GM19324 (cell line): ENCODE measurements around the gene VWA8.
A peak's percentile ranks its signal among the peaks of the same experiment; 100 is the strongest.
"Not testable (repeated sequence)": the region's sequence is repeated elsewhere in the genome, so short reads cannot be mapped to it uniquely, and the experiment has no call there.

ENCODE experiments used
- ATAC-seq: cut with Tn5 transposase; IDR thresholded peaks from one replicate; pipeline ENCODE4 v1.9.1; 2021; ENCODE audit warnings: mild to moderate bottlenecking, moderate library complexity; ENCODE audit not compliant: unreplicated experiment, low FRiP score

VWA8 gene

DNA sequence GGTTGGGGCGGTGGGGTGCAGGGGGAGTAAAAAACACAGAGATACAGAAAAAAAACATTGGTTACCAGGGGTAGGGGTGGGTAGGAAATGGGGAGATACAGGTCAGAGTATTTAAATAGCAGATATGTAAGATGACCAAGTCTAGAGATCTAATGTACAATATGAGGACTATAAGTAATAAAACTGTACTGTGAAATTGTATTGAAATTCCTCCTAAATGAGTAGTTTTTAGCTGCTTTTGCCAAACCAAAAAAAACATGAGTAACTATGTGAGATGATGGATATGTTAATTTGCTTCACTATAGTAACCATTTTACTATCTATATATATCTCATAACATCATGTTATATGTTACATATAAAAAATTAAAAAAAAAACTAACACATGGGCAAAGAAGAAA lies 29.6 kb downstream of the VWA8 start:
- no peak for ATAC-seq

DNA sequence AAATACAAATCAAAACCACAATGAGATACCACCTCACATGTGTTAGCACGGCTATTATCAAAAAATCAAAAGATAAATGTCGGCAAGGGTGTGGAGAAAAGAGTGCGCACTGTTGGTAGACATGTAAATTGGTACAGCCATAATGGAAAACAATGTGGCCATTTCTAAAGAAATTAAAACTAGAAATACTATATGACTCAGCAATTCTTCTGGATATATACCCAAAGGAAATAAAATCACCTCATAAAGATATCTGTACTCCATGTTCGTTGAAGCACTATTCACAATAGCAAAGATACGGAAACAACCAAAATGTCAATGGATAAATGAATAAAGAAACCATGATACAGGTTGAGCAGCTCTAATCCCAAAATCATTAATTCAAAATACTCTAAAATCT lies 30.8 kb downstream of the VWA8 start:
- ATAC-seq = no peak

DNA sequence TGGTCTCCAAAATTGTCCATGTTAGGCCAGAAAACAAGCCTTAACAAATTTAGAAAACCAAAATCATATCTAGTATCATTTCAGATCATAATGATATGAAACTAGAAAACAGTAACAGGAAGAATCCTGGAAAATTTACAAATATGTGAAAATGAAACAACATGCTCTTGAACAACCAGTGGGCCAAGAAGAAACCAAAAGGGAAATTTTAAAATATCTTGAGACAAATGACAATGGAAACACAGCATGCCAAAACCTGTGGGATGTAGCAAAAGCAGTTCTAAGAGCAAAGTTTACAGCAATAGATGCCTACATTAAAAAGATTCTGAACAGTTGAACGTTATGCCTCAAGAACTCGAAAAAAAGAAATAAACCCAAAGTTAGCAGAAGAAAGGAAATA lies 32.6 kb downstream of the VWA8 start:
- ATAC-seq = no peak

DNA sequence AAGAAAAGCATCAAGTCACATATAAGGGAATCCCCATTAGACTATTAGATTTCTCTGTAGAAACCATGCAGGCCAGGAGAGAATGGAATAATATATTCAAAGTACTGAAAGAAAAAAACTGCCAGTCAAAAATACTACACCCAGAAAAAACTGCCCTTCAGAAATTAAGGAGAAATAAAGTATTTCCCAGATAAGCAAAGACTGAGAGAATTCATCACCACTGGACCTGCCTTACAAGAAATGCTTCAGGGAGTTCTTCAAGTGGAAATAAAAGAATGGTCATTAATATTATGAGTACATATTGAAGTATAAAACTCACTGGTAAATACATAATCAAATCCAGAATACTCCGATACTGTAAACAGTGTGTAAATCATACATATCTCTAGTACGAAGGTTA lies 35.9 kb downstream of the VWA8 start:
- ATAC-seq = no peak

DNA sequence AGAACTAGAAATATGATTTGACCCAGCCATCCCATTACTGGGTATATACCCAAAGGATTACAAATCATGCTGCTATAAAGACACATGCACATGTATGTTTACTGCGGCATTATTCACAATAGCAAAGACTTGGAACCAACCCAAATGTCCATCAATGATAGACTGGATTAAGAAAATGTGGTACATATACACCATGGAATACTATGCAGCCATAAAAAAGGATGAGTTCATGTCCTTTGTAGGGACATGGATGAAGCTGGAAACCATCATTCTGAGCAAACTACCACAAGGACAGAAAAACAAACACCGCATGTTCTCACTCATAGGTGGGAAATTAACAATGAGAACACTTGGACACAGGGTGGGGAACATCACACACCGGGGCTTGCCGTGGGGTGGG lies 38.0 kb downstream of the VWA8 start:
- ATAC-seq = not testable (repeated sequence)

DNA sequence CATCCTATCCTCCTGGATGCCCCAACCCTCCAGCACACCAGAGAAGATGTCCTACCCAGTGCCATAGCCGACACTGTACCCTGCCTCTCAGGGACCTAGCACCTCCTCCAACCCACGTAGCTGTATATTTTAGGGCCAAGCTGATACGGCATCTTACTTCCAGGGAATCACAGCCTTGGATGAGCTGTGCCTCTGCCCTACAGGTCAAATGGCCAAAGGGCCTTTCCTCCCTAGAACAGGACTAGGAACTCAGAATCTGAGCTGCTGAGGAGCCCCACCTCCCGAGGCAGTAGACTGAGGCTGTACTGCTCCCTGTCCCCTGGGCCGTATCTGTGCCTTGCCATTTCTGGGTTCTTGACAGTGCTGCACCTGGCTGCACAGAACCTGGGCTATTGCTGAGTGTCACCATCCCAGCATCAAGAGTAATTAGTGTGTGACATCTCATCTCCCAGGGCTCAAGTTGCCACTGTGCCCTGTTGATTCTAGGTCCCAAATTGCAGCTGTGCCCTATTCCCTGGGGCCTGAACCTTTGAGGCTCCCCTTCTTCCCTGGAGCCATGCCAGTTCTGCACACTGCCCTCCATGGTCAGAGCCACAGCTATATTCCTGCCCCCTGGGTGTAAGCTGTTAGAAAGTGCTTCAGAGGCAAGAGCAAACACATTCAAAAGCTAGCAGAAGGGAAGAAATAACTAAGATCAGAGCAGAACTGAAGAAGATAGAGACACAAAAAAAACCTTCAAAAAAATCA lies 41.0 kb downstream of the VWA8 start:
- no peak for ATAC-seq

DNA sequence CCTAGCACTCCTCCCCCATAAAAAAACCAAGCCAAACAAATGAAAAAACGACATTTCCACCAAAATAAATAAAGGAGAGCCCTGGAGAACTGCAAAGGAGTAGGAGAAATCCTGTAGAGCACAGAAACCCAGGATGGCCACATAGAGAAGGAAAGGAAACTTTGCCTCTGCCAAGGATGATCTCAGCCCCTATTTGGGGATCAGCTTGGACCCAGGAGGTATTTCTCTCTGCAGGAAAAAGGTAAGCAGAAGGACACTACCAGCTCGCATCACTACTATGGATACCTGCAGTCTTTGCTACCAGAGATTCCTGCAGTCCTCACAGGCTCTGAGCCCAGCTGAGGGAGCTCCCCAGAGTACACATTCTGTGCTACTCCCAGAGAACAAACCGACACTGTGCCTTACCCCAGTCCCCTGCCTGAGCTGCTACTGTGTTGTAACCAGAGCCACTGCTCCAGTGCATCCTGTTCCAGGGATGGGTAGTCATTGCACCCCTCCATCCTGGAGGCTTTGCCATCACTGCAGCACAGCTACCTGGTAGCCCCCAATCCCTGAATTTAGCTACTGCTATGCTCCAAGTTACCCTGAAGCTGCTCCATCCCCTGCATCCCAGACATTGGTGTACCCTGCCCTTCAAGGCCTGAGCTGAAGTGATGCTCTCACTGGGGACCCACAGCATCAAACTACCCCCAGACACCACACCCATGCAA lies 41.7 kb downstream of the VWA8 start:
- no peak for ATAC-seq

DNA sequence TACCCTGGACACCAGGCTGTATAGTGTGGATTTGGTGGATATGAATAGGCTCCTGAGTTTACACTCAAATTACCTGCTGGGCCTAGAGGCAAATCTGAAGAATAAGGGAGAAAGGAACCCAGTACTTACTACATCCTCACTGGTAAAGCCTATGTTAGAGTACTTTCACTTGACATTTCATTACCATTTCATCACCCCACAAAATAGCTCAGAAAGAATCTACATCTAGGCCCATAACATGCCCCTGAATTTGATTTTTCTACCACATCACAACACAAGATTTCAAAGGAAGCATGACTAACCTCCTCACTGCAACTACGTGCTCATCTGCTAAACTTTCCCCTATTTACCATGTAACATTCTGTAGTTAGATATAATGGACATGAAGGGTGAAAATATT lies 43.3 kb downstream of the VWA8 start:
- no peak for ATAC-seq

DNA sequence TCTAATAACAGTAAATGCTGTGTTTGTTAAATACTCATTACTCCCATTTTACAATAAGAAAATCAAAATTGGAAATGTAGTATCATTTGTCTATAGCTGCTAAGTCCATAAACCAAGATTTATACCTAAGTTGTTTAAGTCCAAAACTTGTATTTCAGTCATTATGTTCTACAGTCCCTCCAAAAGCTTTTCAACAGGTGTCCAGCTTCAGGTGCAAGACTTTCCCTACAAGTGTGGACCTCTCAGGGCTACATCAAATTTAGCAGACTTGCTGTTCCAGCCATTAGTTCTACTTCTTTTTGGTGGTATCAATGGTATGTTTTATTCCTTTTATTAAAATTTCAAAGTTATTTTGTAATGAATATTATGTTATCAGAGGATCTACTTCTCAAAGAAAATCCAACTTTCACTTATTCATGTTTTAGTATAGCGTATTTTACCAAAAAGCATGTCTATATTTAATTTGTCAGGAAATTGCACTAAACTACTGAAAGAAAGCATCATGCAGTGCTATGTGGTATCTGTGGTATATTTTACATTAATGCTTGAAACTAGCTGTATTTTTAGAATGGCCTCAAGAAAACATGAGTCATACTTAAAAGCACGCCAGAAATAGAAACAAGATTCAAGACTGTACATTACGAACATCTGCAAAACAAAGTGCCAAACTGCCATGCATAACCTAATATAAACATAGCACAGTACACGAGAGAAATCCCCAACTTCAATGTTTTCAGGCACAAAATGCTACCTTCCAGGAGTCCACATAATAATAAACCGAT lies 44.5 kb downstream of the VWA8 start:
- ATAC-seq = peak; percentile 84

DNA sequence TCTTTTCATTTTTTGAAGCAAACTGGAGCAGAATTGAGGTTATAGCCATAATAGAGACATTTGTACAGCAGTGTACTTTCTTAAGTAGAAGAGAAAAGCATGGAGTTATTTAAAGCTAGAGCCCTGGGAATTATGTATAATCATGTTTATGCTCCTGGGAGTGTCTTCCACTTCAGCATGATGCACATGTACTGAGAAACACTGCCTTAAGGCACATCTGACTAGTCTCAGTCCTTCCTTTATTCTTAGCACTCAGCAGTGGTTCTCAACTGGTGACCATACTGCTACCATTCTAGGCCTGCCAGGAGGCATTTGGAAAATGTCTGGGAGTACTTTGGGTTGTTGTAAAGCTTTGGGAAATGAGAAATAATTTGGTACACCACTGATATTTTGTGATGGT lies 45.8 kb downstream of the VWA8 start:
- ATAC-seq = no peak

DNA sequence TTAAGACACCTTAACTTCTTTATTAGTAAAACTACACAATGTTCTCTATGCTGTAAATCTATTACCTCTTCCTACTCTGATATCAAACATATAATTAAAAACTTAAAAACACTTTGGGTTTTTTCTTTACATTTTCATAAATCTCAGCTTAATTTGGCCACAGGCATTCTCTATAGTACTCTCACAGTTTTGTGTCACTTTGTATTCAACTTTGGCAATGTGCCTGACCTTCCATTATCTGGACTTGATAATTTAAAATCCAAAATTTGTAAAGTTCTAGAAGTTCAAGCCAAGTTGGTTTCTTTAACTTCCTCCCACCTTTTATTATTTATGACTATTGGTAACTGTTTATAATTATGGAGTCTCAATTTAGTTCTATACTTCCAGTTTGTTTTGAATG lies 46.4 kb downstream of the VWA8 start:
- ATAC-seq = no peak

DNA sequence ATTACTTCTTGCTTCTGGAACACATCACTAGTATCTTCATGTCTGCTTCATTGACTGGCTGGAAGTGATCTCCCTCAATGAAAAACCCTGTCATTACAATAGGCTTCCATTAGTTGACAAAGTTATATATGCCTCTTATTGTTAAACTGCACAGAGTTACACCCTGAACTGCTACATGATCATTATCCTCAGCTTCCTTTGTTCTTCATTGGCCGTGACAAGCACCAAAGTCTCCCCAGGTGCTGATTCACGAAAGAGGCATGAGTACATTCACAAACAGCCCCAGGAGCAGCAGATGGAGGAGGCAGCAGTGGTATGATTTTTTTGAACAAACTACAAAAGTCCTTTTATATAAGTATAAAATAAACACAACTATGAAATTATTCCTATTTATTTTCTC lies 51.4 kb downstream of the VWA8 start:
- ATAC-seq = no peak

DNA sequence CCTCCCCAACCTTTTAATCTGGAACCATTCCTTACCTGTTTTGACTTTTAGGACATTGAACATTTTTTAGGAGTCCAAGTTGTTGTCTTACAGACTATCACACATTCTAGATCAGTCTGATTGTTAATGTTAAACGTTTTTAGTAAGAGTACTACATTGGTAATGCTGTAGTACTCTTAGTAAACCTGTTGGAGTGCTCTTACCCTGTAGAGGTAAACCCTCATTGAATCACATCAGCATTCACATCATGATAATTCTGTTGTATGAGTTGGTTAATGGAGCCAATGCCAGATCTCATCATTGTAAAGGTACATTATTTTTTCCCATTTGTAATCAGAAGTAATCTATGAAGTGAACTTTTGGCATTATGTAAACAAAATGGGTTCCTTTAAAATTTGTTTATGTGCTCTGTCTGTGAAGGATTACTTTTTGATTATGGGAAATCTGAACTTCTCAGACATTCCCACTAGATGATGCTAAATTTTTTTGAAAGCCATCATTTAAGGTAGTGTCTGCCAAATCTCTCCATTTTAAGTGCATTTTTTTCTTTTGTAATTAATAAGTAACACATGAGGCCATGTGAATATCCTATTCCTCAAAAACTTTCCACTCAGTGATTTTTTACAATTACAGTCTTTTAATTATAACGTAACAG lies 55.2 kb downstream of the VWA8 start:
- peak; percentile 57 for ATAC-seq

DNA sequence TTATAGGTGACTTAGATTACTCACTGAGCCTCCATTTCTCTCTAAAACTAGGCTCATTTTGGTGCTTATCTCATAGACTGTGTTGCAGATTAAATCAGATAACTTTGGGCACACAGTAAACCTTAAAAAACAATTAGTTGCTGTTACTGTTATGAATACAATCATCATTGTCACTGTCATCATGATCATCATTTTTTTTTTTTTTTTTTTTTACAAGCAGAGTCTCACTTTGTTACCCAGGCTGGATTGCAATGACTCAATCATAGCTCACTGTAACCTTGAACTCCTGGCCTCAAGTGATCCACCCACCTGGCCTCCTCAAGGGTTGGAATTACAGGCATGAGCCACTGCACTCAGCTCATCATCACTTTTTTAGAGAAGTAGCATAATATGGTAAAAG lies 60.0 kb downstream of the VWA8 start:
- ATAC-seq = no peak

DNA sequence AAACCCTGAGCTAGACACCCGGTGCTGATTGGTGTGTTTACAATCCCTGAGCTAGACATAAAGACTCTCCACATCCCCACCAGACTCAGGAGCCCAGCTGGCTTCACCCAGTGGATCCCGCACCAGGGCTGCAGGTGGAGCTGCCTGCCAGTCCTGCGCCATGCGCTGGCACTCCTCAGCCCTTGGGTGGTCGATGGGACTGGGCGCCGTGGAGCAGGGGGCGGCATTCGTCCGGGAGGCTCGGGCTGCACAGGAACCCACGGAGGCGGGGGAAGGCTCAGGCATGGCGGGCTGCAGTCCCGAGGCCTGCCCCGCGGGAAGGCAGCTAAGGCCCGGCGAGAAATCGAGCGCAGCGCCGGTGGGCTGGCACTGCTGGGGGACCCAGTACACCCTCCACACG lies 62.5 kb downstream of the VWA8 start:
- not testable (repeated sequence) for ATAC-seq

DNA sequence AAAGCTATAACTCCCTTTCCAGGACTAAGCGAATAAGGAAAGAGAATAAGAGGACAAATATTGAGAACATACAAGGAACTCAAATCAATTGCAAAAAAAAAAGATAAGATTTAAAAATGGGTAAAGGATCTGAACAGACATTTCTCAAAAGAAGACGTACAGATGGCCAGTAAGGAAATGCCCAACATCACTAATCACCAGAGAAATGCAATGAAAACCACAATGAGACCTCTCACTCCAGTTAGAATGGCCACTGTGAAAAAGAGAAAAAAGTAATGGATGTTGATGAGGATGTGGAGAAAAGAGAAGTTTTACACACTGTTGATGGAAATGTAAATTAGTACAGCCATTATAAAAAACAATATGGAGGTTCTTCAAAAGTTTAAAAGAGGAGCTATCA lies 63.8 kb downstream of the VWA8 start:
- ATAC-seq = no peak

DNA sequence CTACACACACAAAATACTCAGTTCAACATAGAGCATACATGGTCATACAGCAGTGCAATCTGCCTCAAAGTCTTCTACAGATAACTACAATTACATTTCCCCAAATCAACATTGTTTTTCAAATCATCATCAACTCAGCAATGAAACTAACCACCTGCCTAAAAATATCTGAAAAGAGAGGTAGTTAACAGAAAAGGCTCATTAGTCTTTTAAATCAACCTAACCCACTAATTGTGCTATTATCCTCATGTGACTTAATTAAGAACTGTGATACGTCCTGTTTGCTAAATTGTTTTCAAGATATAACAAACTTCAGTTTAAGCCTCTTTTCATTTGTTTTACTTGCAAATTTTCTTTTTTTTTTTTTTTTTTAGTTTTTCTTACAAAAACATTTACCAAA lies 65.4 kb downstream of the VWA8 start:
- no peak for ATAC-seq

DNA sequence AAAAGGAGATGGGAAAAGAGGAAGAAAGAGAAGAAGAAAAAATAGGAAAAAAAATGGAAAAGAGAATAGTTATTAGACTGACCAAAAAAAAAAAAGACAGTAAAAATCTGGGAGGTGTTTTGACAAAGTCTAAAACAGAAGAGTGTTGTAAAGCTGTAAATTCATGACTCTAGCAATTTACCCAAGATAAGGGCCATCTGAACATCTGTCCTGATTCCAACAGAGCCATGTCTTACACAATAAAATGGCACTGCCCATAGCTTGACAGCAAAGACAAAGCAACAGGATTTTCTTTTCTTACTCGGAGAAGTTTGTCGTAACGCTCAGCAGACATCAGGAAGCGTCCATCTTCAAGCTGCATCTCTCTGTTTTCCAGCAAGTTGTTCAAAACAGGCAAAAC lies 69.8 kb downstream of the VWA8 start:
- no peak for ATAC-seq

DNA sequence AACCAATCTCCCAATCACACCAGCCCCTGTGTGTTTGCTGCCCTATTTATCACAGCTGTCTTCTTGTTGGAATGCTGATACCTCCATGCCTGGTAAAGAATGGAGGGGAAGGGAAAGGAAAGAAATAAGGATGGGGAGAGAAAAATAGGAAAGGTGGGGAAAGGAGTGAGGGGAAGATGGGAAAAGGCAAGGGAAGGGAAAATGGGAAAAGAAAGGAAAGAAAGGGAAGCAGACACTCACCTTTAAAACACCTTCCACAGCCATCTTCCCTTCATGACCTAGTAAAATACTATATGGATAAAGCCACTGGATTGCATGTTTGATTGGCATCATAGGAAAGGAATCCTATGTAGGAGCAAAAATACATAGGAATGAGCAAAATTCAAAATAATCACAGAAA lies 77.8 kb downstream of the VWA8 start:
- no peak for ATAC-seq

DNA sequence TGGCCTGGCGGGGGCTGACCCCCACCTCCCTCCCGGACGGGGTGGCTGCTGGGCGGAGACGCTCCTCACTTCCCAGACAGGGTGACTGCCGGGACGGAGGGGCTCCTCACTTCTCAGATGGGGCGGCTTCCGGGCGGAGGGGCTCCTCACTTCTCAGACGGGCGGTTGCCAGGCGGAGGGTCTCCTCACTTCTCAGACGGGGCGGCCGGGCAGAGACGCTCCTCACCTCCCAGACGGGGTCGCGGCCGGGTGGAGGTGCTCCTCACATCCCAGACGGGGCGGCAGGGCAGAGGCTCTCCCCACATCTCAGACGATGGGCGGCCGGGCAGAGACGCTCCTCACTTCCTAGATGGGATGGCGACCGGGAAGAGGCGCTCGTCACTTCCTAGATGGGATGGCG lies 79.0 kb downstream of the VWA8 start:
- not testable (repeated sequence) for ATAC-seq

DNA sequence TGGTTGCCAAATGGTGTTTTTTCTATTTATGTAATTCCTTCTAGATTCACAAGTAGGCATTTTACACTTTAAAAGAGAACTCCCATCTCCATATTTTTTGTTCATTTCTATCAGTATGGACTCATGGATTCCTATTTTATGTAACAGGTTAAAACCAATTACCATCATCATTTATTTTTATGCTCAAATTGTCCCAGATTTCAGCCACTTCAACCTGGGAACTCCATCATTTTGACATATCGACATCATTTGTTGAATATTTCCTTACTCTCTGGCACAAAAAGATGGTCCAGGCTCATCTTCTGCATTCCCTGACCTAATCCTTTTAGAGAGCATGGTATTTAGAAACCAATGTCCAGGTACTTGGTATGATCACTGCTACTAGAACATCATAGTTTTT lies 79.9 kb downstream of the VWA8 start:
- no peak for ATAC-seq
